Kasumi-1 (cell line): ENCODE data around the gene FER.
"Not testable (repeated sequence)": the region's sequence is repeated elsewhere in the genome, so short reads cannot be mapped to it uniquely, and the experiment has no call there.

Source experiments
- DNase-seq, 2 experiments: peaks; one replicate each; lab custom pipeline; 2025; lab: John Stamatoyannopoulos, UW

The FER gene

GRCh38 chr5:109121225-109121624 is 373.5 kb downstream of the FER start:
- no peak for DNase-seq

GRCh38 chr5:109125755-109126429 is 378.2 kb downstream of the FER start:
- DNase-seq = no peak

- DNase-seq = no peak
Observed at GRCh38 chr5:109126481-109126880, 378.8 kb downstream of the FER start.

- DNase-seq = no peak
Observed at GRCh38 chr5:109136906-109137305, 389.2 kb downstream of the FER start.

GRCh38 chr5:109141222-109142200 is 393.8 kb downstream of the FER start:
- no peak for DNase-seq

GRCh38 chr5:109143031-109143430 is 395.3 kb downstream of the FER start:
- no peak for DNase-seq

GRCh38 chr5:109145139-109145538 is 397.4 kb downstream of the FER start:
- DNase-seq = no peak

GRCh38 chr5:109146591-109146990 is 398.9 kb downstream of the FER start:
- DNase-seq = no peak

- no peak for DNase-seq
Observed at GRCh38 chr5:109152565-109152964, 404.9 kb downstream of the FER start.

GRCh38 chr5:109155625-109156024 is 407.9 kb downstream of the FER start:
- DNase-seq = no peak

- DNase-seq = no peak
Observed at GRCh38 chr5:109156885-109157284, 409.2 kb downstream of the FER start.

- DNase-seq = no peak
Observed at GRCh38 chr5:109160468-109160867, 412.8 kb downstream of the FER start.

GRCh38 chr5:109161914-109162683 is 414.4 kb downstream of the FER start:
- no peak for DNase-seq

- DNase-seq = no peak
Observed at GRCh38 chr5:109163336-109163735, 415.6 kb downstream of the FER start.

GRCh38 chr5:109164001-109164400 is 416.3 kb downstream of the FER start:
- DNase-seq = no peak

- DNase-seq = no peak
Observed at GRCh38 chr5:109167586-109167985, 419.9 kb downstream of the FER start.

- no peak for DNase-seq
Observed at GRCh38 chr5:109168151-109168550, 420.5 kb downstream of the FER start.

- DNase-seq = no peak
Observed at GRCh38 chr5:109170629-109171350, 423.1 kb downstream of the FER start.

- DNase-seq = not testable (repeated sequence)
Observed at GRCh38 chr5:109171437-109172073, 423.9 kb downstream of the FER start.

- DNase-seq = no peak
Observed at GRCh38 chr5:109173036-109173794, 425.5 kb downstream of the FER start.
